HepG2 (cell line): ENCODE measurements around the gene NARF. TPM values are rescaled to one million over a fixed set of nuclear protein-coding genes. Genes with fewer than 3 reads are reported as not detected.

Experiments used
- FOXA3 ChIP-seq: IDR thresholded peaks from 2 replicates; pipeline ENCODE4 v1.6.1; 2016; ENCODE audit warnings: missing genetic modification reagents, missing compliant biosample characterization
- GFI1 ChIP-seq: sonication (generic); formaldehyde crosslinking; IDR thresholded peaks from 2 replicates; pipeline ENCODE4 v1.5.0; 2020; ENCODE audit warnings: missing genetic modification reagents, mild to moderate bottlenecking, borderline replicate concordance
- KMT2B ChIP-seq: IDR thresholded peaks from 2 replicates; pipeline ENCODE4 v1.6.1; 2016; ENCODE audit warnings: missing genetic modification reagents, missing compliant biosample characterization
- RFXANK ChIP-seq: IDR thresholded peaks from 2 replicates; pipeline ENCODE4 v1.6.1; 2016
- SOX6 ChIP-seq, 2 experiments: fragments of 450-650 bp in 1 of 2; sonication (generic) in 1 of 2; formaldehyde crosslinking in 1 of 2; IDR thresholded peaks; 2 replicates each; pipeline versions ENCODE4 v1.4.0 to v1.6.1; 2017 to 2020; ENCODE audit warnings: antibody characterized with exemption in 1 of 2, mild to moderate bottlenecking in 1 of 2, missing genetic modification reagents in 1 of 2
- TRIM24 ChIP-seq: sonication (generic); formaldehyde crosslinking; IDR thresholded peaks from 2 replicates; pipeline ENCODE4 v1.8.0; 2022; ENCODE audit warnings: mild to moderate bottlenecking, missing genetic modification reagents
- ZNF577 ChIP-seq: sonication (generic); formaldehyde crosslinking; IDR thresholded peaks from 2 replicates; pipeline ENCODE4 v1.4.0; 2020; ENCODE audit warnings: mild to moderate bottlenecking, low read depth, missing genetic modification reagents, borderline replicate concordance
- polyA plus RNA-seq, 8 experiments: library from polyadenylated mRNA; depleted of rRNA in 3 of 8; stranded (reverse) in 7 of 8; unstranded in 1 of 8; fragments of >200 nt; fragmentation: Illumina TruSeq in 4 of 8; extraction: Trizol in 4 of 8; gene quantifications; 2 replicates each; pipeline versions ENCODE4 v1.2.1 to v1.2.3, GENCODE V29; 2011 to 2016; ENCODE audit warnings: low read depth in 4 of 8, missing spikeins in 1 of 8, mixed read lengths in 1 of 8; ENCODE audit not compliant: insufficient read depth in 1 of 8
- total RNA-seq, 5 experiments: library from RNA; depleted of rRNA; stranded (reverse); fragments of >200 nt; fragmentation: Illumina TruSeq; extraction: Trizol; gene quantifications; 2 replicates each; pipeline ENCODE4 v1.2.3, GENCODE V29; 2016; ENCODE audit warnings: low read depth in 1 of 5
- TF ChIP-seq, protein P1 (sequence below): sonication (generic); formaldehyde crosslinking; IDR thresholded peaks from 2 replicates; pipeline ENCODE4 v1.4.0; 2020; ENCODE audit warnings: missing genetic modification reagents
- TF ChIP-seq, protein P2 (sequence below): sonication (generic); formaldehyde crosslinking; IDR thresholded peaks from 2 replicates; pipeline ENCODE4 v1.8.0; 2022; ENCODE audit warnings: missing genetic modification reagents, mild to moderate bottlenecking, borderline replicate concordance
- TF ChIP-seq, protein P3 (sequence below): sonication (generic); formaldehyde crosslinking; IDR thresholded peaks from 2 replicates; pipeline ENCODE4 v1.4.0; 2020; ENCODE audit warnings: missing genetic modification reagents
- TF ChIP-seq, protein P4 (sequence below): sonication (generic); formaldehyde crosslinking; IDR thresholded peaks from 2 replicates; pipeline ENCODE4 v1.9.0; 2022; ENCODE audit warnings: missing genetic modification reagents, mild to moderate bottlenecking, borderline replicate concordance

NARF gene
- total and polyA plus RNA-seq, 2 of the 13 experiments (the other 11 are each of a cell fraction or from before 2014, with no cell fraction given), result 61.1 to 144 TPM

DNA sequence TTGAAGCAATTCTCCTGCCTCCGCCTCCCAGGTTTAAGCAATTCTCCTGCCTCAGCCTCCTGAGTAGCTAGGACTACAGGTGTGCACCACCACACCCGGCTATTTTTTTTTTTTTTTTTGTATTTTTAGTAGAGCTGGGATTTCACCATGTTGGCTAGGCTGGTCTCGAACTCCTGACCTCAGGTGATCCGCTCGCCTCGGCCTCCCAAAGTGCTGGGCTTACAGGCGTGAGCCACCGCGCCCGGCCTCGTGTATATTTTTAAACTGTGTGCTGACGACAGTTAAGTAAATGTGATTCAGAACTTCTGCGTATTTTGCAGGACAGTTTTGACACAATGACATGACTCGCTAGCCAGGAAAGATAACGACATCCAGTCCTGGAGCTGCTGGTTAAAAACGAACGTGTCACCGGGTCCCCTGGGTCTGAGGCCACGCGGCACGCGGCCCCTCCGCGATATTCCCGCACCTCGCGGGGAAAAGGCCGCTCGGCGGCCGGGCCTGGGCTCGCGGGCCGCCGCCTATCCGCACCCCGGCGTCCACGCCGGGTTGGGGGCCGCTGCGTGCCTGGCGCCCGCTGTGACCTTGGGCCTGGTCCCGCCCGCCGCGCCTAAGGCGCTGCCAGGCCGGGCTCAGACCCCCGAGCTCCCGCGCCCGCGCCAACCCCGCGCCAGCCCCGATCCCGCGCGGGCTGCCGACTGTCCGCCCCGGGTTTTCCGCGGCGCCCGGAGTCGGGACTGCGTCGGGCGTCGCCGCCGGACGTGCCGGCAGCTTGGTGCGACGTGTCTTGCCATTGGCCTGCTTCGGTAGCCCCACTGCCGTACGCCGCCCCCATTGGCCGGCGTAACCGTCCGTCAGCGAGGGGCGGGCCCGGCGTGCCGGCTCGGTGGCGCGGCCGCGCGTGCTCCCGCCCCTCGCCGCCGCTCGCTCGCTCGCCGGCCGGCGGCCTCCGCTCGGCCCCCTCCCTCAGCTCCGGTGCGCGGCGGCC, 60.6 kb downstream of the NARF start, which contains the start of gene FOXK2 (continued):
- TF ChIP-seq, protein P1, sequence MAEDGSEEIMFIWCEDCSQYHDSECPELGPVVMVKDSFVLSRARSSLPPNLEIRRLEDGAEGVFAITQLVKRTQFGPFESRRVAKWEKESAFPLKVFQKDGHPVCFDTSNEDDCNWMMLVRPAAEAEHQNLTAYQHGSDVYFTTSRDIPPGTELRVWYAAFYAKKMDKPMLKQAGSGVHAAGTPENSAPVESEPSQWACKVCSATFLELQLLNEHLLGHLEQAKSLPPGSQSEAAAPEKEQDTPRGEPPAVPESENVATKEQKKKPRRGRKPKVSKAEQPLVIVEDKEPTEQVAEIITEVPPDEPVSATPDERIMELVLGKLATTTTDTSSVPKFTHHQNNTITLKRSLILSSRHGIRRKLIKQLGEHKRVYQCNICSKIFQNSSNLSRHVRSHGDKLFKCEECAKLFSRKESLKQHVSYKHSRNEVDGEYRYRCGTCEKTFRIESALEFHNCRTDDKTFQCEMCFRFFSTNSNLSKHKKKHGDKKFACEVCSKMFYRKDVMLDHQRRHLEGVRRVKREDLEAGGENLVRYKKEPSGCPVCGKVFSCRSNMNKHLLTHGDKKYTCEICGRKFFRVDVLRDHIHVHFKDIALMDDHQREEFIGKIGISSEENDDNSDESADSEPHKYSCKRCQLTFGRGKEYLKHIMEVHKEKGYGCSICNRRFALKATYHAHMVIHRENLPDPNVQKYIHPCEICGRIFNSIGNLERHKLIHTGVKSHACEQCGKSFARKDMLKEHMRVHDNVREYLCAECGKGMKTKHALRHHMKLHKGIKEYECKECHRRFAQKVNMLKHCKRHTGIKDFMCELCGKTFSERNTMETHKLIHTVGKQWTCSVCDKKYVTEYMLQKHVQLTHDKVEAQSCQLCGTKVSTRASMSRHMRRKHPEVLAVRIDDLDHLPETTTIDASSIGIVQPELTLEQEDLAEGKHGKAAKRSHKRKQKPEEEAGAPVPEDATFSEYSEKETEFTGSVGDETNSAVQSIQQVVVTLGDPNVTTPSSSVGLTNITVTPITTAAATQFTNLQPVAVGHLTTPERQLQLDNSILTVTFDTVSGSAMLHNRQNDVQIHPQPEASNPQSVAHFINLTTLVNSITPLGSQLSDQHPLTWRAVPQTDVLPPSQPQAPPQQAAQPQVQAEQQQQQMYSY (CRISPR knock-in tag), result peak; percentile 98
- TF ChIP-seq, protein P2, sequence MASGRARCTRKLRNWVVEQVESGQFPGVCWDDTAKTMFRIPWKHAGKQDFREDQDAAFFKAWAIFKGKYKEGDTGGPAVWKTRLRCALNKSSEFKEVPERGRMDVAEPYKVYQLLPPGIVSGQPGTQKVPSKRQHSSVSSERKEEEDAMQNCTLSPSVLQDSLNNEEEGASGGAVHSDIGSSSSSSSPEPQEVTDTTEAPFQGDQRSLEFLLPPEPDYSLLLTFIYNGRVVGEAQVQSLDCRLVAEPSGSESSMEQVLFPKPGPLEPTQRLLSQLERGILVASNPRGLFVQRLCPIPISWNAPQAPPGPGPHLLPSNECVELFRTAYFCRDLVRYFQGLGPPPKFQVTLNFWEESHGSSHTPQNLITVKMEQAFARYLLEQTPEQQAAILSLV (CRISPR knock-in tag), result no peak
- TF ChIP-seq TRIM24 (CRISPR knock-in tag) (no peak), GFI1 (CRISPR knock-in tag) (peak; percentile 57; the same call in 1 of the 2 replicates), KMT2B (CRISPR knock-in tag) (peak; percentile 68; the same call in 1 of the 2 replicates), SOX6 (IDR thresholded peaks at IDR 0.05) (no peak), SOX6 (CRISPR knock-in tag; IDR thresholded peaks at IDR 0.05) (peak; percentile 48), RFXANK (CRISPR knock-in tag) (no peak), FOXA3 (CRISPR knock-in tag) (no peak), ZNF577 (no peak)
- TF ChIP-seq, protein P3, sequence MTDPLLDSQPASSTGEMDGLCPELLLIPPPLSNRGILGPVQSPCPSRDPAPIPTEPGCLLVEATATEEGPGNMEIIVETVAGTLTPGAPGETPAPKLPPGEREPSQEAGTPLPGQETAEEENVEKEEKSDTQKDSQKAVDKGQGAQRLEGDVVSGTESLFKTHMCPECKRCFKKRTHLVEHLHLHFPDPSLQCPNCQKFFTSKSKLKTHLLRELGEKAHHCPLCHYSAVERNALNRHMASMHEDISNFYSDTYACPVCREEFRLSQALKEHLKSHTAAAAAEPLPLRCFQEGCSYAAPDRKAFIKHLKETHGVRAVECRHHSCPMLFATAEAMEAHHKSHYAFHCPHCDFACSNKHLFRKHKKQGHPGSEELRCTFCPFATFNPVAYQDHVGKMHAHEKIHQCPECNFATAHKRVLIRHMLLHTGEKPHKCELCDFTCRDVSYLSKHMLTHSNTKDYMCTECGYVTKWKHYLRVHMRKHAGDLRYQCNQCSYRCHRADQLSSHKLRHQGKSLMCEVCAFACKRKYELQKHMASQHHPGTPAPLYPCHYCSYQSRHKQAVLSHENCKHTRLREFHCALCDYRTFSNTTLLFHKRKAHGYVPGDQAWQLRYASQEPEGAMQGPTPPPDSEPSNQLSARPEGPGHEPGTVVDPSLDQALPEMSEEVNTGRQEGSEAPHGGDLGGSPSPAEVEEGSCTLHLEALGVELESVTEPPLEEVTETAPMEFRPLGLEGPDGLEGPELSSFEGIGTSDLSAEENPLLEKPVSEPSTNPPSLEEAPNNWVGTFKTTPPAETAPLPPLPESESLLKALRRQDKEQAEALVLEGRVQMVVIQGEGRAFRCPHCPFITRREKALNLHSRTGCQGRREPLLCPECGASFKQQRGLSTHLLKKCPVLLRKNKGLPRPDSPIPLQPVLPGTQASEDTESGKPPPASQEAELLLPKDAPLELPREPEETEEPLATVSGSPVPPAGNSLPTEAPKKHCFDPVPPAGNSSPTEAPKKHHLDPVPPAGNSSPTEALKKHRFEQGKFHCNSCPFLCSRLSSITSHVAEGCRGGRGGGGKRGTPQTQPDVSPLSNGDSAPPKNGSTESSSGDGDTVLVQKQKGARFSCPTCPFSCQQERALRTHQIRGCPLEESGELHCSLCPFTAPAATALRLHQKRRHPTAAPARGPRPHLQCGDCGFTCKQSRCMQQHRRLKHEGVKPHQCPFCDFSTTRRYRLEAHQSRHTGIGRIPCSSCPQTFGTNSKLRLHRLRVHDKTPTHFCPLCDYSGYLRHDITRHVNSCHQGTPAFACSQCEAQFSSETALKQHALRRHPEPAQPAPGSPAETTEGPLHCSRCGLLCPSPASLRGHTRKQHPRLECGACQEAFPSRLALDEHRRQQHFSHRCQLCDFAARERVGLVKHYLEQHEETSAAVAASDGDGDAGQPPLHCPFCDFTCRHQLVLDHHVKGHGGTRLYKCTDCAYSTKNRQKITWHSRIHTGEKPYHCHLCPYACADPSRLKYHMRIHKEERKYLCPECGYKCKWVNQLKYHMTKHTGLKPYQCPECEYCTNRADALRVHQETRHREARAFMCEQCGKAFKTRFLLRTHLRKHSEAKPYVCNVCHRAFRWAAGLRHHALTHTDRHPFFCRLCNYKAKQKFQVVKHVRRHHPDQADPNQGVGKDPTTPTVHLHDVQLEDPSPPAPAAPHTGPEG (CRISPR knock-in tag), result no peak; the same call in none of the 2 replicates
- TF ChIP-seq, protein P4, sequence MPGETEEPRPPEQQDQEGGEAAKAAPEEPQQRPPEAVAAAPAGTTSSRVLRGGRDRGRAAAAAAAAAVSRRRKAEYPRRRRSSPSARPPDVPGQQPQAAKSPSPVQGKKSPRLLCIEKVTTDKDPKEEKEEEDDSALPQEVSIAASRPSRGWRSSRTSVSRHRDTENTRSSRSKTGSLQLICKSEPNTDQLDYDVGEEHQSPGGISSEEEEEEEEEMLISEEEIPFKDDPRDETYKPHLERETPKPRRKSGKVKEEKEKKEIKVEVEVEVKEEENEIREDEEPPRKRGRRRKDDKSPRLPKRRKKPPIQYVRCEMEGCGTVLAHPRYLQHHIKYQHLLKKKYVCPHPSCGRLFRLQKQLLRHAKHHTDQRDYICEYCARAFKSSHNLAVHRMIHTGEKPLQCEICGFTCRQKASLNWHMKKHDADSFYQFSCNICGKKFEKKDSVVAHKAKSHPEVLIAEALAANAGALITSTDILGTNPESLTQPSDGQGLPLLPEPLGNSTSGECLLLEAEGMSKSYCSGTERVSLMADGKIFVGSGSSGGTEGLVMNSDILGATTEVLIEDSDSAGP (CRISPR knock-in tag), result peak; percentile 53; the same call in 1 of the 2 replicates
